ENCODE measurements around the gene CFAP99. TPM values are rescaled to one million over a fixed set of nuclear protein-coding genes. Genes with fewer than 3 reads are reported as not detected.

The CFAP99 gene
- total and polyA plus RNA-seq, 2 donors (not counting 1 experiment from before 2014, with no cell fraction given): not detected

GRCh38 chr4:2377241-2377640, 41.5 kb upstream of the CFAP99 start:
- Histone ChIP-seq H3K9me3 (ENCODE audit: control extremely low read depth in 1 of 3, control insufficient read depth in 2 of 3, insufficient read depth in 1 of 3, low read length in 2 of 3) (peaks cover 0 to 16% (median 0%) of the 10 kb centered on the region in 3 donors), H3K4me3 (ENCODE audit: control extremely low read depth in 1 of 5, extremely low read depth in 1 of 5, insufficient read depth in 1 of 5, low read depth in 2 of 5, low read length in 4 of 5) (no peak overlapping the region), H3K79me2 (ENCODE audit: control insufficient read depth, insufficient read depth, low read length) (no peaks in the 10 kb centered on the region), H3K9ac (ENCODE audit: low read length) (no peak overlapping the region), H3K27ac (ENCODE audit: low read length in 2 of 2) (no peak overlapping the region), H2AFZ (ENCODE audit: insufficient read depth, low read depth, low read length, poor library complexity, severe bottlenecking) (no peak overlapping the region), H4K20me1 (ENCODE audit: control insufficient read depth, insufficient read depth, low read length, poor library complexity, severe bottlenecking) (no peaks in the 10 kb centered on the region), H3K36me3 (replicated peaks in 1 of 2; ENCODE audit: control extremely low read depth in 1 of 2, control insufficient read depth in 1 of 2, extremely low read depth in 1 of 2, insufficient read depth in 2 of 2, low read length in 1 of 2) (no peaks in the 10 kb centered on the region), H3K4me1 (ENCODE audit: control insufficient read depth in 2 of 2, insufficient read depth in 2 of 2, low read length in 2 of 2) (no peaks in the 10 kb centered on the region), H3K27me3 (replicated peaks in 1 of 4; ENCODE audit: control extremely low read depth in 1 of 4, control insufficient read depth in 3 of 4, insufficient read depth in 4 of 4, low read length in 3 of 4) (peaks cover 0 to 4% (median 0%) of the 10 kb centered on the region in 4 experiments), H3K4me2 (replicated peaks; ENCODE audit: low read depth, low read length, poor library complexity, severe bottlenecking) (no peak overlapping the region)
- H3K4me1 Mint-ChIP-seq: no peaks in the 10 kb centered on the region
- H3K4me3 Mint-ChIP-seq: no peak overlapping the region
- WGBS (ENCODE audit: insufficient coverage): 87% methylated on average over 11 of the region's 14 CpGs
- DNase-seq (no peak), ATAC-seq (ENCODE audit: low read depth) (no peak)
- no peak for TF ChIP-seq EZH2 (IDR thresholded peaks at IDR 0.05; ENCODE audit: borderline replicate concordance, insufficient read depth, low read depth, low read length, poor library complexity, severe bottlenecking)
- TF ChIP-seq CTCF (IDR thresholded peaks at IDR 0.05): no peak
- intact Hi-C loops (cut with micrococcal nuclease): no loop called here
- H3K27ac Mint-ChIP-seq: no peak overlapping the region
- CTCF ChIA-PET: no interaction called here
- H3K9me3 Mint-ChIP-seq (ENCODE audit: insufficient read depth): peaks cover 5% of the 10 kb centered on the region
- POLR2A ChIA-PET: no interaction called here
- peaks cover 11% of the 10 kb centered on the region for H3K27me3 Mint-ChIP-seq

- Histone ChIP-seq H3K36me3 (replicated peaks in 1 of 2; ENCODE audit: control extremely low read depth in 1 of 2, control insufficient read depth in 1 of 2, extremely low read depth in 1 of 2, insufficient read depth in 2 of 2, low read length in 1 of 2) (no peaks in the 10 kb centered on the region), H3K4me3 (ENCODE audit: control extremely low read depth in 1 of 5, extremely low read depth in 1 of 5, insufficient read depth in 1 of 5, low read depth in 2 of 5, low read length in 4 of 5) (no peak overlapping the region), H4K20me1 (ENCODE audit: control insufficient read depth, insufficient read depth, low read length, poor library complexity, severe bottlenecking) (no peaks in the 10 kb centered on the region), H3K9ac (ENCODE audit: low read length) (no peak overlapping the region), H3K4me1 (ENCODE audit: control insufficient read depth in 2 of 2, insufficient read depth in 2 of 2, low read length in 2 of 2) (no peaks in the 10 kb centered on the region), H3K27ac (ENCODE audit: low read length in 2 of 2) (no peak overlapping the region), H3K27me3 (replicated peaks in 1 of 4; ENCODE audit: control extremely low read depth in 1 of 4, control insufficient read depth in 3 of 4, insufficient read depth in 4 of 4, low read length in 3 of 4) (peaks cover 0 to 4% (median 0%) of the 10 kb centered on the region in 4 experiments), H2AFZ (ENCODE audit: insufficient read depth, low read depth, low read length, poor library complexity, severe bottlenecking) (no peak overlapping the region), H3K79me2 (ENCODE audit: control insufficient read depth, insufficient read depth, low read length) (no peaks in the 10 kb centered on the region), H3K9me3 (ENCODE audit: control extremely low read depth in 1 of 3, control insufficient read depth in 2 of 3, insufficient read depth in 1 of 3, low read length in 2 of 3) (peaks cover 0 to 12% (median 0%) of the 10 kb centered on the region in 3 donors), H3K4me2 (replicated peaks; ENCODE audit: low read depth, low read length, poor library complexity, severe bottlenecking) (no peak overlapping the region)
- no peak overlapping the region for H3K27ac Mint-ChIP-seq
- ChIA-PET POLR2A (no interaction called here), CTCF (no interaction called here)
- TF ChIP-seq EZH2 (IDR thresholded peaks at IDR 0.05; ENCODE audit: borderline replicate concordance, insufficient read depth, low read depth, low read length, poor library complexity, severe bottlenecking): no peak
- no peak for TF ChIP-seq CTCF (IDR thresholded peaks at IDR 0.05)
- ATAC-seq (ENCODE audit: low read depth): no peak
- no peak overlapping the region for H3K4me3 Mint-ChIP-seq
- peaks cover 11% of the 10 kb centered on the region for H3K27me3 Mint-ChIP-seq
- 80% methylated on average over 4 of the region's 5 CpGs for WGBS (ENCODE audit: insufficient coverage)
- no peak for DNase-seq
- H3K4me1 Mint-ChIP-seq: peaks cover 11% of the 10 kb centered on the region
- intact Hi-C loops (cut with micrococcal nuclease): no loop called here
- H3K9me3 Mint-ChIP-seq (ENCODE audit: insufficient read depth): peaks cover 5% of the 10 kb centered on the region
These were observed 40.4 kb upstream of the CFAP99 start for GRCh38 chr4:2378401-2378800.

Data from B cell (primary cell).